GM23338 (cell line): ENCODE data around the gene GPR78. TPM values are rescaled to one million over a fixed set of nuclear protein-coding genes. Genes with fewer than 3 reads are reported as not detected.

Experiments used
- ATAC-seq: fragments of 200-7000 bp; cut with Tn5 transposase; 3 replicates; pipeline ENCODE4 v1.9.1; 2020
- DNase-seq: peaks from one replicate; pipeline ENCODE4 v3.0.0-alpha.2; 2015; ENCODE audit warnings: low spot score
- H2AFZ ChIP-seq: fragments of 200-600 bp; sonication (generic); 2 replicates; pipeline ENCODE4 v1.8.0; 2016; ENCODE audit warnings: antibody characterized with exemption, mild to moderate bottlenecking, moderate library complexity
- H3F3A ChIP-seq: fragments of 200-600 bp; sonication (generic); replicated peaks from 2 replicates; pipeline ENCODE4 v1.8.0; 2017; ENCODE audit warnings: antibody characterized with exemption, mixed run types, low read depth
- H3K27ac ChIP-seq: fragments of 200-600 bp; sonication (generic); 2 replicates; pipeline ENCODE4 v1.6.1; 2016; ENCODE audit warnings: low read depth
- H3K27me3 ChIP-seq: fragments of 200-600 bp; sonication (generic); 2 replicates; pipeline ENCODE4 v1.8.0; 2016; ENCODE audit warnings: mild to moderate bottlenecking, mixed run types, moderate library complexity; ENCODE audit not compliant: insufficient read depth
- H3K36me3 ChIP-seq: fragments of 200-600 bp; sonication (generic); 2 replicates; pipeline ENCODE4 v1.8.0; 2016; ENCODE audit warnings: mild to moderate bottlenecking; ENCODE audit not compliant: insufficient read depth
- H3K4me1 ChIP-seq: fragments of 200-600 bp; sonication (generic); 2 replicates; pipeline ENCODE4 v1.8.0; 2016; ENCODE audit warnings: mild to moderate bottlenecking, moderate library complexity; ENCODE audit not compliant: insufficient read depth
- H3K4me2 ChIP-seq: fragments of 200-600 bp; sonication (generic); 2 replicates; pipeline ENCODE4 v1.7.1; 2017; ENCODE audit warnings: mixed run types
- H3K4me3 ChIP-seq: fragments of 200-600 bp; sonication (generic); 2 replicates; pipeline ENCODE4 v1.6.1; 2016; ENCODE audit warnings: mixed run types
- H3K79me2 ChIP-seq: fragments of 200-600 bp; sonication (generic); replicated peaks from 2 replicates; pipeline ENCODE4 v1.8.0; 2017; ENCODE audit warnings: mild to moderate bottlenecking; ENCODE audit not compliant: insufficient read depth
- H3K9me2 ChIP-seq: fragments of 200-600 bp; sonication (generic); 2 replicates; pipeline ENCODE4 v1.8.0; 2017; ENCODE audit not compliant: insufficient read depth
- H4K20me1 ChIP-seq: fragments of 200-600 bp; sonication (generic); replicated peaks from 2 replicates; pipeline ENCODE4 v1.8.0; 2017; ENCODE audit warnings: mild to moderate bottlenecking; ENCODE audit not compliant: insufficient read depth
- H3K27ac Mint-ChIP-seq: 2 replicates; pipeline ENCODE4 v1.8.0; 2020; ENCODE audit warnings: inconsistent platforms, mild to moderate bottlenecking, moderate library complexity, mixed read lengths
- H3K27me3 Mint-ChIP-seq: 3 replicates; pipeline ENCODE4 v1.8.0; 2022; ENCODE audit warnings: low read depth, mild to moderate bottlenecking, moderate library complexity, mixed read lengths, inconsistent platforms; ENCODE audit not compliant: insufficient read depth, poor library complexity
- H3K36me3 Mint-ChIP-seq: 3 replicates; pipeline ENCODE4 v1.8.0; 2021; ENCODE audit warnings: low read depth, mild to moderate bottlenecking, inconsistent platforms, moderate library complexity, mixed read lengths
- H3K4me1 Mint-ChIP-seq: 3 replicates; pipeline ENCODE4 v1.8.0; 2020; ENCODE audit warnings: mild to moderate bottlenecking, inconsistent platforms, mixed read lengths
- H3K4me3 Mint-ChIP-seq: 3 replicates; pipeline ENCODE4 v1.8.0; 2021; ENCODE audit warnings: moderate library complexity, mild to moderate bottlenecking, inconsistent platforms, mixed read lengths
- H3K9me3 Mint-ChIP-seq: 3 replicates; pipeline ENCODE4 v1.8.0; 2020; ENCODE audit warnings: moderate library complexity, mild to moderate bottlenecking, inconsistent platforms, mixed read lengths
- CREB1 ChIP-seq: fragments of 250-450 bp; sonication (Bioruptor Pico); IDR thresholded peaks from 2 replicates; pipeline ENCODE4 v1.5.0; 2020; ENCODE audit warnings: low read depth, mild to moderate bottlenecking, moderate library complexity
- CTCF ChIP-seq, 2 experiments: fragments of 200-600 bp in 1 of 2; sonication (generic) in 1 of 2; conservative IDR thresholded peaks; 2 replicates each; pipeline versions ENCODE4 v1.5.1 to v1.6.1; 2016 to 2017; ENCODE audit warnings: antibody characterized with exemption in 2 of 2, low read depth in 2 of 2, mild to moderate bottlenecking in 2 of 2, moderate library complexity in 1 of 2
- ETS1 ChIP-seq: IDR thresholded peaks from 2 replicates; pipeline ENCODE4 v1.6.1; 2016; ENCODE audit warnings: antibody characterized with exemption
- EZH2 ChIP-seq: fragments of 200-600 bp; sonication (generic); IDR thresholded peaks from one replicate; pipeline ENCODE4 v1.8.0; 2017; ENCODE audit warnings: antibody characterized with exemption, mild to moderate bottlenecking, low read depth; ENCODE audit not compliant: unreplicated experiment
- EZH2phosphoT487 ChIP-seq: fragments of 200-600 bp; sonication (generic); IDR thresholded peaks from one replicate; pipeline ENCODE4 v1.8.1; 2018; ENCODE audit warnings: antibody characterized with exemption; ENCODE audit not compliant: unreplicated experiment
- JUNB ChIP-seq: IDR thresholded peaks from one replicate; pipeline ENCODE4 v1.6.1; 2016; ENCODE audit warnings: antibody characterized with exemption; ENCODE audit not compliant: unreplicated experiment
- NANOG ChIP-seq: IDR thresholded peaks from 2 replicates; pipeline ENCODE4 v1.6.1; 2016; ENCODE audit warnings: antibody characterized with exemption, borderline replicate concordance
- POLR2AphosphoS5 ChIP-seq: IDR thresholded peaks from 2 replicates; pipeline ENCODE4 v1.6.1; 2016; ENCODE audit warnings: antibody characterized with exemption, low read depth
- STAT1 ChIP-seq: IDR thresholded peaks from one replicate; pipeline ENCODE4 v1.6.1; 2016; ENCODE audit warnings: antibody characterized with exemption; ENCODE audit not compliant: unreplicated experiment
- ZNF114 ChIP-seq: fragments of 250-450 bp; sonication (Bioruptor Pico); IDR thresholded peaks from 2 replicates; pipeline ENCODE4 v1.5.0; 2020; ENCODE audit warnings: mild to moderate bottlenecking, moderate library complexity
- ZNF331 ChIP-seq: fragments of 250-450 bp; sonication (Bioruptor Pico); IDR thresholded peaks from 2 replicates; pipeline ENCODE4 v1.5.0; 2020; ENCODE audit warnings: low read depth, mild to moderate bottlenecking, moderate library complexity
- ZNF462 ChIP-seq: fragments of 250-450 bp; sonication (Bioruptor Pico); IDR thresholded peaks from 2 replicates; pipeline ENCODE4 v1.5.0; 2020; ENCODE audit warnings: mild to moderate bottlenecking, moderate library complexity
- polyA plus RNA-seq: library from polyadenylated mRNA; unstranded; fragments of >200 nt; fragmentation: Nextera tagmentation; extraction: Ambion mirVana; gene quantifications from 2 replicates; pipeline ENCODE4 v1.2.1, GENCODE V29; 2016
- total RNA-seq: library from RNA; depleted of rRNA; stranded (reverse); fragments of >200 nt; shearing (Covaris generic); gene quantifications from 2 replicates; pipeline ENCODE4 v1.2.3, GENCODE V29; 2014
- TF ChIP-seq, protein P1 (sequence below): IDR thresholded peaks from one replicate; pipeline ENCODE4 v1.6.1; 2018; ENCODE audit warnings: antibody characterized with exemption; ENCODE audit not compliant: unreplicated experiment

The GPR78 gene
- total and polyA plus RNA-seq, 2 experiments from 2014 or later: 0.82 to 2.7 TPM

GRCh38 chr4:8612646-8613045 is 32.5 kb downstream of the GPR78 start:
- no peaks in the 10 kb centered on the region for H3K79me2 ChIP-seq
- H4K20me1 ChIP-seq: no peaks in the 10 kb centered on the region
- H3K27ac Mint-ChIP-seq: no peak overlapping the region
- no peaks in the 10 kb centered on the region; the same call in 2 of the 3 replicates for H3K9me3 Mint-ChIP-seq
- peaks cover 16% of the 10 kb centered on the region; the same call in 2 of the 3 replicates for H3K36me3 Mint-ChIP-seq
- no peaks in the 10 kb centered on the region for H3K36me3 ChIP-seq
- H3K9me2 ChIP-seq: no peaks in the 10 kb centered on the region
- H3K4me3 ChIP-seq: no peak overlapping the region
- no peak overlapping the region for H3K4me2 ChIP-seq
- H3K4me3 Mint-ChIP-seq: no peak overlapping the region
- H3K27me3 Mint-ChIP-seq: peaks cover 22% of the 10 kb centered on the region
- H3K27me3 ChIP-seq: no peaks in the 10 kb centered on the region
- no peak overlapping the region for H2AFZ ChIP-seq
- no peaks in the 10 kb centered on the region for H3K4me1 ChIP-seq
- H3F3A ChIP-seq: no peaks in the 10 kb centered on the region
- TF ChIP-seq ETS1 (no peak), CTCF (conservative IDR thresholded peaks at IDR 0.05; ENCODE audit: low read depth in 2 of 2) (no peak), NANOG (no peak), POLR2AphosphoS5 (no peak), EZH2 (no peak), ZNF331 (no peak), JUNB (no peak), EZH2phosphoT487 (no peak), ZNF462 (CRISPR knock-in tag) (no peak), ZNF114 (no peak), CREB1 (no peak), STAT1 (no peak)
- TF ChIP-seq, protein P1, sequence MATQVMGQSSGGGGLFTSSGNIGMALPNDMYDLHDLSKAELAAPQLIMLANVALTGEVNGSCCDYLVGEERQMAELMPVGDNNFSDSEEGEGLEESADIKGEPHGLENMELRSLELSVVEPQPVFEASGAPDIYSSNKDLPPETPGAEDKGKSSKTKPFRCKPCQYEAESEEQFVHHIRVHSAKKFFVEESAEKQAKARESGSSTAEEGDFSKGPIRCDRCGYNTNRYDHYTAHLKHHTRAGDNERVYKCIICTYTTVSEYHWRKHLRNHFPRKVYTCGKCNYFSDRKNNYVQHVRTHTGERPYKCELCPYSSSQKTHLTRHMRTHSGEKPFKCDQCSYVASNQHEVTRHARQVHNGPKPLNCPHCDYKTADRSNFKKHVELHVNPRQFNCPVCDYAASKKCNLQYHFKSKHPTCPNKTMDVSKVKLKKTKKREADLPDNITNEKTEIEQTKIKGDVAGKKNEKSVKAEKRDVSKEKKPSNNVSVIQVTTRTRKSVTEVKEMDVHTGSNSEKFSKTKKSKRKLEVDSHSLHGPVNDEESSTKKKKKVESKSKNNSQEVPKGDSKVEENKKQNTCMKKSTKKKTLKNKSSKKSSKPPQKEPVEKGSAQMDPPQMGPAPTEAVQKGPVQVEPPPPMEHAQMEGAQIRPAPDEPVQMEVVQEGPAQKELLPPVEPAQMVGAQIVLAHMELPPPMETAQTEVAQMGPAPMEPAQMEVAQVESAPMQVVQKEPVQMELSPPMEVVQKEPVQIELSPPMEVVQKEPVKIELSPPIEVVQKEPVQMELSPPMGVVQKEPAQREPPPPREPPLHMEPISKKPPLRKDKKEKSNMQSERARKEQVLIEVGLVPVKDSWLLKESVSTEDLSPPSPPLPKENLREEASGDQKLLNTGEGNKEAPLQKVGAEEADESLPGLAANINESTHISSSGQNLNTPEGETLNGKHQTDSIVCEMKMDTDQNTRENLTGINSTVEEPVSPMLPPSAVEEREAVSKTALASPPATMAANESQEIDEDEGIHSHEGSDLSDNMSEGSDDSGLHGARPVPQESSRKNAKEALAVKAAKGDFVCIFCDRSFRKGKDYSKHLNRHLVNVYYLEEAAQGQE: no peak
- DNase-seq (no peak), ATAC-seq (no peak)
- H3K4me1 Mint-ChIP-seq: peaks cover 6% of the 10 kb centered on the region; the same call in 2 of the 3 replicates
- H3K27ac ChIP-seq: no peak overlapping the region
